SK-N-SH (cell line): ENCODE measurements around the gene TMEM131. TPM values are rescaled to one million over a fixed set of nuclear protein-coding genes. Genes with fewer than 3 reads are reported as not detected.

Source experiments
- CTCF ChIA-PET: fragments of 300-600, 350-600 bp; formaldehyde crosslinking; extraction: SDS; loops from one replicate; lab custom pipeline; 2021; lab: Yijun Ruan, JAX
- POLR2A ChIA-PET: fragments of 350-600 bp; sonication (Branson Sonifier 250); formaldehyde crosslinking; extraction: SDS; loops from one replicate; lab custom pipeline; 2020; ENCODE audit warnings: antibody characterized with exemption, inconsistent platforms; lab: Yijun Ruan, JAX
- DNase-seq: peaks from one replicate; pipeline ENCODE4 v3.0.0; 2012
- H2AFZ ChIP-seq: fragments of 200-600 bp; sonication (generic); 2 replicates; pipeline ENCODE4 v1.8.1; 2016; ENCODE audit warnings: antibody characterized with exemption, mild to moderate bottlenecking, low read depth
- H3F3A ChIP-seq: fragments of 200-600 bp; sonication (generic); replicated peaks from 2 replicates; pipeline ENCODE3; 2016; ENCODE audit warnings: antibody characterized with exemption, mild to moderate bottlenecking; ENCODE audit not compliant: insufficient read depth
- H3K27ac ChIP-seq, 2 experiments: fragments of 200-500 bp in 1 of 2; fragments of 200-600 bp in 1 of 2; sonication (Bioruptor generic) in 1 of 2; sonication (generic), shearing (Covaris generic) in 1 of 2; 2 replicates each; pipeline versions ENCODE4 v1.5.1 to v1.6.1; 2014 to 2016; ENCODE audit warnings: low read depth in 2 of 2, inconsistent platforms in 1 of 2, low read length in 1 of 2, mild to moderate bottlenecking in 1 of 2, mixed read lengths in 1 of 2
- H3K27me3 ChIP-seq: fragments of 200-600 bp; sonication (generic), shearing (Covaris generic); 2 replicates; pipeline ENCODE4 v1.6.1; 2016; ENCODE audit warnings: mixed run types; ENCODE audit not compliant: insufficient read depth
- H3K36me3 ChIP-seq, 2 experiments: fragments of 200-500 bp in 1 of 2; fragments of 200-600 bp in 1 of 2; sonication (Bioruptor generic) in 1 of 2; sonication (generic) in 1 of 2; replicated peaks in 1 of 2; 2 replicates each; pipeline versions ENCODE3 to v1.5.1; 2014 to 2016; ENCODE audit warnings: low read length in 1 of 2, mild to moderate bottlenecking in 1 of 2; ENCODE audit not compliant: insufficient read depth in 2 of 2, control insufficient read depth in 1 of 2
- H3K4me1 ChIP-seq, 2 experiments: fragments of 200-500 bp in 1 of 2; fragments of 200-600 bp in 1 of 2; sonication (Bioruptor generic) in 1 of 2; sonication (generic), shearing (Covaris generic) in 1 of 2; 2 replicates each; pipeline versions ENCODE4 v1.5.1 to v1.6.1; 2014 to 2016; ENCODE audit warnings: low read depth in 1 of 2, low read length in 1 of 2, mixed run types in 1 of 2; ENCODE audit not compliant: insufficient read depth in 2 of 2, control insufficient read depth in 1 of 2
- H3K4me2 ChIP-seq: fragments of 200-600 bp; sonication (generic), shearing (Covaris generic); 2 replicates; pipeline ENCODE4 v1.6.1; 2017; ENCODE audit warnings: mixed run types
- H3K4me3 ChIP-seq, 2 experiments: fragments of 200-500 bp in 1 of 2; fragments of 200-600 bp in 1 of 2; sonication (Bioruptor generic) in 1 of 2; sonication (generic), shearing (Covaris generic) in 1 of 2; 2 replicates each; pipeline versions ENCODE4 v1.5.1 to v1.8.1; 2014 to 2016; ENCODE audit warnings: low read depth in 2 of 2, inconsistent platforms in 1 of 2, low read length in 1 of 2, mild to moderate bottlenecking in 1 of 2, mixed read lengths in 1 of 2, moderate library complexity in 1 of 2
- H3K79me2 ChIP-seq: fragments of 200-600 bp; sonication (generic); 2 replicates; pipeline ENCODE4 v1.8.1; 2017; ENCODE audit warnings: mild to moderate bottlenecking; ENCODE audit not compliant: insufficient read depth
- H3K9ac ChIP-seq: fragments of 200-600 bp; sonication (generic); 2 replicates; pipeline ENCODE4 v1.6.1; 2017; ENCODE audit warnings: mixed run types
- H3K9me2 ChIP-seq: fragments of 200-600 bp; sonication (generic); 2 replicates; pipeline ENCODE4 v1.6.1; 2017; ENCODE audit warnings: mixed run types
- H3K9me3 ChIP-seq: fragments of 200-600 bp; sonication (generic); 2 replicates; pipeline ENCODE4 v1.6.1; 2017; ENCODE audit warnings: mixed run types, mild to moderate bottlenecking, moderate library complexity
- H4K20me1 ChIP-seq: fragments of 200-600 bp; sonication (generic); 2 replicates; pipeline ENCODE4 v1.6.1; 2017; ENCODE audit warnings: mild to moderate bottlenecking, mixed run types; ENCODE audit not compliant: insufficient read depth
- CHD2 ChIP-seq: fragments of 150-350 bp; IDR thresholded peaks from 2 replicates; pipeline ENCODE4 v1.6.1; 2018; ENCODE audit warnings: low read length; ENCODE audit not compliant: partially characterized antibody
- CTCF ChIP-seq: fragments of 200-600 bp; sonication (generic); IDR thresholded peaks from 2 replicates; pipeline ENCODE4 v1.6.1; 2017; ENCODE audit warnings: antibody characterized with exemption, mild to moderate bottlenecking, moderate library complexity
- ELF1 ChIP-seq: IDR thresholded peaks from 2 replicates; pipeline ENCODE4 v1.4.0; 2012
- EP300 ChIP-seq, 2 experiments: IDR thresholded peaks; 2 replicates each; pipeline versions ENCODE4 v1.4.0 to v1.6.1; 2012; ENCODE audit warnings: borderline replicate concordance in 1 of 2, low read depth in 1 of 2, low read length in 1 of 2
- EZH2phosphoT487 ChIP-seq: fragments of 200-600 bp; sonication (generic); IDR thresholded peaks from 2 replicates; pipeline ENCODE4 v1.6.1; 2017; ENCODE audit warnings: low read depth, mixed run types, mild to moderate bottlenecking, antibody characterized with exemption, moderate library complexity, borderline replicate concordance
- FOSL2 ChIP-seq: IDR thresholded peaks from 2 replicates; pipeline ENCODE4 v1.4.0; 2012; ENCODE audit warnings: low read depth, mild to moderate bottlenecking, moderate library complexity, borderline replicate concordance
- FOXM1 ChIP-seq: IDR thresholded peaks from 2 replicates; pipeline ENCODE4 v1.4.0; 2012; ENCODE audit warnings: low read depth, mild to moderate bottlenecking
- GABPA ChIP-seq: IDR thresholded peaks from 2 replicates; pipeline ENCODE4 v1.4.0; 2012; ENCODE audit warnings: low read depth, mild to moderate bottlenecking
- IRF3 ChIP-seq: fragments of 150-350 bp; IDR thresholded peaks from 2 replicates; pipeline ENCODE4 v1.6.1; 2016; ENCODE audit warnings: mild to moderate bottlenecking, low read depth, low read length
- NRF1 ChIP-seq: IDR thresholded peaks from 2 replicates; pipeline ENCODE4 v1.6.1; 2012; ENCODE audit warnings: low read depth, mild to moderate bottlenecking, low read length
- POLR2AphosphoS5 ChIP-seq: IDR thresholded peaks from 2 replicates; pipeline ENCODE4 v1.6.1; 2012; ENCODE audit warnings: low read depth, low read length
- RAD21 ChIP-seq: IDR thresholded peaks from 2 replicates; pipeline ENCODE4 v1.6.1; 2012; ENCODE audit warnings: mild to moderate bottlenecking, low read length
- RCOR1 ChIP-seq: fragments of 150-350 bp; IDR thresholded peaks from 2 replicates; pipeline ENCODE4 v1.6.1; 2017; ENCODE audit warnings: antibody characterized with exemption, low read length
- REST ChIP-seq: IDR thresholded peaks from 2 replicates; pipeline ENCODE4 v1.6.1; 2012; ENCODE audit warnings: mild to moderate bottlenecking, low read depth, low read length, moderate library complexity
- RFX5 ChIP-seq: IDR thresholded peaks from 2 replicates; pipeline ENCODE4 v1.6.1; 2012; ENCODE audit warnings: mild to moderate bottlenecking, improper control_type of control experiment, low read length
- RXRA ChIP-seq: IDR thresholded peaks from 2 replicates; pipeline ENCODE4 v1.4.0; 2012; ENCODE audit warnings: low read depth, mild to moderate bottlenecking, borderline replicate concordance
- SMC3 ChIP-seq: IDR thresholded peaks from 2 replicates; pipeline ENCODE4 v1.6.1; 2012; ENCODE audit warnings: low read depth, low read length, improper control_type of control experiment
- TCF12 ChIP-seq: IDR thresholded peaks from 2 replicates; pipeline ENCODE4 v1.4.0; 2012
- TEAD4 ChIP-seq: IDR thresholded peaks from 2 replicates; pipeline ENCODE4 v1.4.0; 2012; ENCODE audit warnings: mild to moderate bottlenecking, borderline replicate concordance; ENCODE audit not compliant: insufficient read depth
- YY1 ChIP-seq: IDR thresholded peaks from 2 replicates; pipeline ENCODE4 v1.4.0; 2012; ENCODE audit warnings: low read depth, mild to moderate bottlenecking
- WGBS: methylation state at CpG from one replicate; pipeline ENCODE4 v1.1.6; 2017; ENCODE audit warnings: low lambda C conversion rate; 5-methylcytosine and 5-hydroxymethylcytosine counted together
- polyA plus RNA-seq, 3 experiments: library from polyadenylated mRNA; depleted of rRNA; stranded (reverse); fragments of >200 nt; gene quantifications; 2 replicates each; pipeline ENCODE4 v1.2.3, GENCODE V29; 2012

The TMEM131 gene
- polyA plus RNA-seq, 1 of the 3 experiments (the other 2 are of a cell fraction): 9.1 TPM

GRCh38 chr2:98034745-98035144 is 39.0 kb upstream of the TMEM131 start:
- no peaks in the 10 kb centered on the region for H3K36me3 ChIP-seq
- no peak overlapping the region for H3K4me2 ChIP-seq
- H3K27me3 ChIP-seq: no peaks in the 10 kb centered on the region
- no peak overlapping the region for H2AFZ ChIP-seq
- H3K9me3 ChIP-seq: no peaks in the 10 kb centered on the region
- WGBS: 70% methylated on average over 13 of the region's 14 CpGs
- no peaks in the 10 kb centered on the region for H3K79me2 ChIP-seq
- no peaks in the 10 kb centered on the region for H4K20me1 ChIP-seq
- no peak overlapping the region for H3K27ac ChIP-seq
- H3K4me3 ChIP-seq: no peak overlapping the region
- ChIA-PET POLR2A (no interaction called here), CTCF (no interaction called here)
- no peak overlapping the region for H3K9ac ChIP-seq
- TF ChIP-seq ELF1: no peak
- no peak for TF ChIP-seq GABPA
- no peak for TF ChIP-seq SMC3
- TF ChIP-seq FOXM1: no peak
- no peak for TF ChIP-seq REST
- TF ChIP-seq POLR2AphosphoS5: no peak
- TF ChIP-seq IRF3: no peak
- TF ChIP-seq RCOR1: no peak
- TF ChIP-seq YY1: no peak
- no peak for TF ChIP-seq CHD2
- TF ChIP-seq RFX5: no peak
- no peak for TF ChIP-seq RAD21
- no peak for TF ChIP-seq EZH2phosphoT487
- TF ChIP-seq EP300 (IDR thresholded peaks at IDR 0.05; ENCODE audit: borderline replicate concordance in 1 of 2, low read depth in 1 of 2, low read length in 1 of 2): no peak
- no peak for TF ChIP-seq TCF12
- no peak for TF ChIP-seq CTCF
- no peak for TF ChIP-seq NRF1
- no peak for TF ChIP-seq FOSL2
- no peak for TF ChIP-seq RXRA
- TF ChIP-seq TEAD4: no peak
- H3K9me2 ChIP-seq: no peaks in the 10 kb centered on the region
- no peak for DNase-seq
- no peaks in the 10 kb centered on the region for H3F3A ChIP-seq
- H3K4me1 ChIP-seq: peaks cover 0 to 5% of the 10 kb centered on the region in 2 experiments; a peak in 1 of 4 replicates
